Type B pancreatic cell (in vitro differentiated cells): ENCODE measurements around the gene CDC42BPA. TPM values are rescaled to one million over a fixed set of nuclear protein-coding genes. Genes with fewer than 3 reads are reported as not detected.

Experiments used
- DNase-seq: peaks from one replicate; pipeline ENCODE4 v3.0.0; 2021; ENCODE audit warnings: mixed read lengths; ENCODE audit not compliant: unreplicated experiment; ENCODE audit errors: extremely low spot score
- H3K27ac Mint-ChIP-seq: 2 replicates; pipeline ENCODE4 v1.8.0; 2021; ENCODE audit warnings: mild to moderate bottlenecking, mixed read lengths
- H3K27me3 Mint-ChIP-seq: 2 replicates; pipeline ENCODE4 v1.8.0; 2021; ENCODE audit warnings: mixed read lengths
- H3K36me3 Mint-ChIP-seq: 2 replicates; pipeline ENCODE4 v1.8.0; 2021; ENCODE audit warnings: mixed read lengths
- H3K4me1 Mint-ChIP-seq: one replicate; pipeline ENCODE4 v1.8.0; 2021; ENCODE audit warnings: mixed read lengths; ENCODE audit not compliant: unreplicated experiment
- H3K4me3 Mint-ChIP-seq: 2 replicates; pipeline ENCODE4 v1.8.0; 2021; ENCODE audit warnings: mild to moderate bottlenecking, mixed read lengths
- H3K9me3 Mint-ChIP-seq: 2 replicates; pipeline ENCODE4 v1.8.0; 2021; ENCODE audit warnings: mixed read lengths
- total RNA-seq: library from RNA; stranded (reverse); gene quantifications from 2 replicates; pipeline ENCODE4 v1.2.1, GENCODE V29; 2021; ENCODE audit warnings: low replicate concordance
- TF ChIP-seq, protein P1 (sequence below): fragments of 200-600 bp; sonication (generic); conservative IDR thresholded peaks from 2 replicates; pipeline ENCODE4 v1.5.0; 2021; ENCODE audit warnings: antibody characterized with exemption, mild to moderate bottlenecking

The CDC42BPA gene
- total RNA-seq, 1 donor from 2014 or later = 33.8 TPM

DNA sequence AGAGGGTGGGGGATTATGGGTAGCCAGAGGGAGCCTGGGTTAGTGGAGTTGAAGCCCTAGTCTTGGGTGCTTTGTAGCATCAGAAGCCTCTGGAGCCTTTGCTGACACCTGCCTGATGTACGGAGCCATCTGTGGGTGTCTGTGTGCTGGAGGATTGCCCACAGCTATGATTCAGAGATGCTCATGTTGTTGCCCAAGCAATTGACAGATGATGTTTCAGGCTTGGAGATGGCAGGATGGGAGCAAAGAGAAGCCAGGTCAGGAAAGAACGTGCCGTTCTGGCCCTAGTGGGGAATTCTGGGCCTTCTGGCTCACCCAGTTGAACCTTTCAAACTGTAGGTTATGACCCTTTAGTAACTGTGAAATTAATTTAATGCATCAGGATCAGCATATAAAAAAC is 350.6 kb downstream of the CDC42BPA start:
- no peak for DNase-seq
- Mint-ChIP-seq H3K36me3 (peaks cover 21% of the 10 kb centered on the region), H3K4me1 (no peaks in the 10 kb centered on the region), H3K9me3 (peaks cover 7% of the 10 kb centered on the region), H3K4me3 (no peak overlapping the region), H3K27me3 (no peaks in the 10 kb centered on the region), H3K27ac (no peak overlapping the region)
- TF ChIP-seq, protein P1, sequence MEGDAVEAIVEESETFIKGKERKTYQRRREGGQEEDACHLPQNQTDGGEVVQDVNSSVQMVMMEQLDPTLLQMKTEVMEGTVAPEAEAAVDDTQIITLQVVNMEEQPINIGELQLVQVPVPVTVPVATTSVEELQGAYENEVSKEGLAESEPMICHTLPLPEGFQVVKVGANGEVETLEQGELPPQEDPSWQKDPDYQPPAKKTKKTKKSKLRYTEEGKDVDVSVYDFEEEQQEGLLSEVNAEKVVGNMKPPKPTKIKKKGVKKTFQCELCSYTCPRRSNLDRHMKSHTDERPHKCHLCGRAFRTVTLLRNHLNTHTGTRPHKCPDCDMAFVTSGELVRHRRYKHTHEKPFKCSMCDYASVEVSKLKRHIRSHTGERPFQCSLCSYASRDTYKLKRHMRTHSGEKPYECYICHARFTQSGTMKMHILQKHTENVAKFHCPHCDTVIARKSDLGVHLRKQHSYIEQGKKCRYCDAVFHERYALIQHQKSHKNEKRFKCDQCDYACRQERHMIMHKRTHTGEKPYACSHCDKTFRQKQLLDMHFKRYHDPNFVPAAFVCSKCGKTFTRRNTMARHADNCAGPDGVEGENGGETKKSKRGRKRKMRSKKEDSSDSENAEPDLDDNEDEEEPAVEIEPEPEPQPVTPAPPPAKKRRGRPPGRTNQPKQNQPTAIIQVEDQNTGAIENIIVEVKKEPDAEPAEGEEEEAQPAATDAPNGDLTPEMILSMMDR = no peak

DNA sequence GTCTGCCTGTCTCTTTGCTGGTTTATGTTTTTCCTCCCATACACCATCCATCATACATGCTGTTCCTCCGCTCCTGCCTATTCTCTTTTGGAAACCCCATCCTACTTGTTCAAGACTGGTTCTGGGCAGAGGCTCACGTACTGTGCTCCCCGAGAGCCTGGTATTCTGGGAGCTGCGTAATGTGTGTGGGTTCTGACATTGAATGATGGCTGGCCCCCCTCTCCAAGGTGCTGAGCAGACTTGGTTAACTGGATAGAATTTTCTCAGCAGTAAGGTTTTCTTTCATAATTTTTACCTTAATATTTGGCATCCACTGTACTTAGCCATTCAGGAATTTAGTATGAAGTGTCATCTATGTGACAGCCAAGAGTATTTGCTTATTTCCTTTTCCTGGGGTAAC is 351.6 kb downstream of the CDC42BPA start:
- Mint-ChIP-seq H3K4me1 (no peaks in the 10 kb centered on the region), H3K9me3 (peaks cover 2% of the 10 kb centered on the region), H3K27me3 (no peaks in the 10 kb centered on the region), H3K36me3 (peaks cover 17% of the 10 kb centered on the region), H3K4me3 (no peak overlapping the region), H3K27ac (no peak overlapping the region)
- no peak for DNase-seq
- TF ChIP-seq, protein P1 = no peak

DNA sequence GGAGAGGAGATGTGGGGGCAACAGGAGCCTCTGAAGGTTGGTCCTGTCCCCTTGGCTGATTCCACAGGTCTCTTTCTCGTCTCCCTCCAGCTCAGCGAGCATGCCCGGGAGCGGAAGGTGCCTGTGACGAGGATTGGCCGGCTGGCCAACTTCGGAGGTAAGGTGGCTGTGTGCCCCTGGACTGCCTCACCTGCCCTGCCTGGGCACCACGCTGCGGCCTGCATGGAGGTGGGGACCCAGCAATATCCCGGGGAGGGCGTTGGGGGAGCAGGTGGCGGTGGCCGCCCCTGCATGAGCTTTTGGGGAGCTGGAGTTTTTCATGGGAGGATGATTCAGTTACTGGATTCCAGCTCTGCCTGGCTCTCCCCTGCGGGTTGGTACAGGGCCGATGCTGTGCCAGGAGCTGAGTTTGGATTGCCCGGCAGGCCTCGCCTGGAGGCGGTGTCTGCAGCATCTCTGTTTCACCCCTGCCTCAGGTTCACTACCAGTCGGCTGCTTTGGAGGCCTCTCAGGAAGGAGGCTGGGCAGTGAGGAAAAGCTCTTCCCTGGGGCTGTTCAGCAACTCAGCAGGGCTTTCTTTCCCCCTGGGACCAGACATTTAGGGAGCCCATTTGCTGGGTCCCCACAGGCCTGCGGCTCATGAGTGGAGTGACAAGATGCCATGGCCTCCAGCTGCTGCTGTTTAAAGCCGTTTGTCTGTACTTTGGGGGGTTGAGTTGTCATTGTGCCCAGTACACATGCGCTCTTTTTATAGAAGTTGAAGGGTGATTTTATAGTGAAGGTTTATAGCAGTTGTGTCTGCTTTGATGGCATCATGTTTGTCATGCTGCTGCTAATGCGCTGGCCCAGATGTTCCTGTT is 352.5 kb downstream of the CDC42BPA start:
- H3K36me3 Mint-ChIP-seq = peaks cover 15% of the 10 kb centered on the region
- no peaks in the 10 kb centered on the region for H3K9me3 Mint-ChIP-seq
- H3K27me3 Mint-ChIP-seq = no peaks in the 10 kb centered on the region
- H3K4me3 Mint-ChIP-seq = no peak overlapping the region
- TF ChIP-seq, protein P1 = no peak
- no peak overlapping the region for H3K27ac Mint-ChIP-seq
- H3K4me1 Mint-ChIP-seq = no peaks in the 10 kb centered on the region
- DNase-seq = no peak

DNA sequence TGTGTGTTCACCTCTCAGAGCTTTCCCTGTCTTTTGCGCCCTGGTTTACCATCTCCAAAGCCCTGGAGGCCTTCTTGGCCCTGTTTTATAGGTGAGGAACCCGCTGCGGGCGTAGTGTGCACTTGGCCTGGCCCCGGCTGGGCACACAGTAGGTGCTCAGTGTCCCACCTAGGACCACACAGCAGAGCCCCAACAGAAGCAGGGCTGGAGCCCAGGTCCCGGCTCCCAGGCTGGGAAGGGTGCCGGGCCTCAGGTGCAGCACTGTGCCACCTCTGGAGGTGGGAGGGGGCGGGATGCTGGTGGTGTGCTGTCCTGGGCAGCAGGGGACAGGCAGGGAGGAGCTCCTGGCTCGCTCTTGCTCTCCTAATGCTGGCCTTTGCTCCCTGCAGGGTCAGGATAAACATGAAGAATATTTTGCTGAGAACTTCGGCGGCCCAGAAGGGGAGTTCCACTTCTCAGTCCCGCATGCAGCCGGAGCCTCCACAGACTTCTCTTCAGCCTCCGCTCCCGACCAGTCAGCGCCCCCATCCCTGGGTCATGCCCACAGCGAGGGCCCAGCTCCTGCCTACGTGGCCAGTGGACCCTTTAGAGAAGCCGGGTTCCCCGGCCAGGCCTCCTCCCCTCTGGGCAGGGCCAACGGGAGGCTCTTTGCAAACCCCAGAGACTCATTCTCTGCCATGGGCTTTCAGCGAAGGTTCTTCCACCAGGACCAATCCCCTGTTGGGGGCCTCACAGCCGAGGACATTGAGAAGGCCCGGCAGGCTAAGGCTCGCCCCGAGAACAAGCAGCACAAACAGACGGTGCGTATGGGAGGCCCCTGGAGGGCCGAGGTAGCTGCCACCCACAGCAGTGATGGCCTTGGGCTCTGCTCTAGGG is 353.4 kb downstream of the CDC42BPA start:
- TF ChIP-seq, protein P1 = no peak
- H3K27me3 Mint-ChIP-seq = no peaks in the 10 kb centered on the region
- no peak overlapping the region for H3K4me3 Mint-ChIP-seq
- peaks cover 15% of the 10 kb centered on the region for H3K36me3 Mint-ChIP-seq
- H3K4me1 Mint-ChIP-seq = no peaks in the 10 kb centered on the region
- H3K27ac Mint-ChIP-seq = no peak overlapping the region
- no peaks in the 10 kb centered on the region for H3K9me3 Mint-ChIP-seq
- DNase-seq = no peak

DNA sequence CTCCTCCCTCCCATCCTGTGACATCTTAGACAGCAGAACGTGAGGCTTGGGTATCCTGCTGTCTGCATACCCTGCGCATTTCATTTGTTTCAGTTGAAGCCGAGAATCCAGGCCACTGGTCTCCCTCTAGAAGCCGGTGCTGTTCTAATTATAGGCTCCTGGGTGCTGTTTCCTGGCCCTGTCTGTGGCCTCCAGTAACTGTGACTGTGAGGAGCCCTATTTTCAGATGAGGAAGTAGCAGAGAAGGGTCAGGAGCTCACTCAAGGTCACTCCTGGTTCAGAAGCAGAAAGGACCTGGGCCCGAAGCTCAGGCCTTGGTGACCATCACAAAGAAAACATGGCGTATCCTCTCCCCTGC is 354.2 kb downstream of the CDC42BPA start:
- H3K36me3 Mint-ChIP-seq = peaks cover 14% of the 10 kb centered on the region
- H3K27me3 Mint-ChIP-seq = no peaks in the 10 kb centered on the region
- H3K27ac Mint-ChIP-seq = no peak overlapping the region

More for the DNA sequence above, 354.2 kb downstream of the CDC42BPA start:
- TF ChIP-seq, protein P1 = no peak
- no peak overlapping the region for H3K4me3 Mint-ChIP-seq
- DNase-seq = no peak
- H3K4me1 Mint-ChIP-seq = no peaks in the 10 kb centered on the region
- no peaks in the 10 kb centered on the region for H3K9me3 Mint-ChIP-seq
